H54 (cell line): ENCODE data around the gene SOHLH1.
A peak's percentile ranks its signal among the peaks of the same experiment; 100 is the strongest.

ENCODE experiments used
- DNase-seq: peaks from one replicate; pipeline ENCODE4 v3.0.0; 2011; ENCODE audit warnings: low spot score, mixed read lengths; ENCODE audit not compliant: insufficient read length
- FAIRE-seq: peaks from 3 replicates; lab custom pipeline; 2011; peaks lifted over from hg19 to GRCh38; lab: Jason Lieb, UNC
- POLR2A ChIP-seq: IDR thresholded peaks from 2 replicates; pipeline ENCODE4 v1.6.1; 2011; ENCODE audit warnings: low read depth, mild to moderate bottlenecking, low read length

Gene SOHLH1, protein sequence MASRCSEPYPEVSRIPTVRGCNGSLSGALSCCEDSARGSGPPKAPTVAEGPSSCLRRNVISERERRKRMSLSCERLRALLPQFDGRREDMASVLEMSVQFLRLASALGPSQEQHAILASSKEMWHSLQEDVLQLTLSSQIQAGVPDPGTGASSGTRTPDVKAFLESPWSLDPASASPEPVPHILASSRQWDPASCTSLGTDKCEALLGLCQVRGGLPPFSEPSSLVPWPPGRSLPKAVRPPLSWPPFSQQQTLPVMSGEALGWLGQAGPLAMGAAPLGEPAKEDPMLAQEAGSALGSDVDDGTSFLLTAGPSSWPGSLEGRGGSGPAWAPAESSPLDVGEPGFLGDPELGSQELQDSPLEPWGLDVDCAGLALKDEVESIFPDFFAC

DNA sequence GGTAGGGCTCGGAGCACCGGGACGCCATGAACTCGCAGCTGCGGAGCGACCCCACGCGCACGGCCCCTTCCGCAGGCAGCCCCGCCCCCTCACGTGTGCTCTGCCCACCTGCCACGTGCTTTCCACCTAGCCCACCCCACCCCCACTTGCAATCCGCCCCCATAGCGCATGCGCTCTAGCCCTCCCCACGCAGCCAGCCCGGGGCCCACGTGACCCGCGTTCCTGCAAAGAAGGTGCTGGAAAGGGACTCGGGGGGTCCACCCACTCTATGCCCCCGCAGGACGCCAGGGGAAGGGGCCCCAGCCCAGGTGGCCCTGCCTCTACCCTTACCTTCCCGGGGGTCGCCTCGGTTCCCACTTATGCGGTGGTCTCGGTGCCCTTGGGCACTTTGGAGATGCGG lies at the start of gene SOHLH1:
TSS of gene SOHLH1 (minus strand) at position 42 of the 400 bp plus-strand sequence. CDS start at position 28, 14 bp downstream.
- TF ChIP-seq POLR2A: no peak
- FAIRE-seq: no peak
- DNase-seq: no peak

DNA sequence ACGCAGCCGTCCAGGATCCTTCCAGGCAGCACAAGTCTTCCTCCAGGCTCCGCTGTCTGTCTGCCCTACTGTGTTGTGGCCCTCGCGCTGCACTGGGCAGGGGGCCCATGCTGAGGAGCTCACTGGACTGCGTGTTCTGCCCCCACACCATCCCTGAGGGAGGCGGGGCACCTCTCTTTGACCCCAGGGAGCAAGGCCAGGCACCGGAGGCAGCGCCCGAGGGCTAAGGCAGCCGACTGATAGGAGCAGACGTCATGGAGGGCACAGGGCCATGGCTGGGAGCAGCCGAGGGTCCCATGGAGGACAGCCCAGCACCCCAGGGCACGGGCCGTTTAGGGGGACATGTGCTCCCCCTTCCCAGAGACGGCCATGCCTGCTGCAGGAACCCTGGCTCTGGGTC lies 49.4 kb upstream of the SOHLH1 start:
- DNase-seq (no peak), FAIRE-seq (no peak)
- TF ChIP-seq POLR2A: no peak

DNA sequence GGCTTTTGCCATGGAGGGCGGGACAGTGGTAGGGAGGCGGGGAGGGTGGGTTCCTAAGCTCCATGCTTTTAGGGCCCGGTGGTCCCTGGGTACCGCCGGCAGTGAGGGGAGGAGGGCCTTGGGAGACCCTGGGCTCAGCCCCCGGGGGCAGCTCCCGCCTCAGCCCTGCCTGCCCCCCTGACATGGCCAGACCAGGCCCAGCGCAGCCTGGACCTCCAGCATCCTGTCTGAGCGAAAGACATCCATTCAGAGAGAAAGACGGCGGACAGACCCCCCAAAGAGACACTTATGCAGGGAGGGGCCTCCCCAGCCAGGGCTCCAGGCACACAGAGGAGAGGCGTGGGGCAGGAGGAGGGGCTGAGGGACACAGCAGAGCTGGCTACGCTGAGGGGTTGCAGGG lies 48.0 kb upstream of the SOHLH1 start:
- FAIRE-seq (no peak), DNase-seq (no peak)
- TF ChIP-seq POLR2A: no peak

DNA sequence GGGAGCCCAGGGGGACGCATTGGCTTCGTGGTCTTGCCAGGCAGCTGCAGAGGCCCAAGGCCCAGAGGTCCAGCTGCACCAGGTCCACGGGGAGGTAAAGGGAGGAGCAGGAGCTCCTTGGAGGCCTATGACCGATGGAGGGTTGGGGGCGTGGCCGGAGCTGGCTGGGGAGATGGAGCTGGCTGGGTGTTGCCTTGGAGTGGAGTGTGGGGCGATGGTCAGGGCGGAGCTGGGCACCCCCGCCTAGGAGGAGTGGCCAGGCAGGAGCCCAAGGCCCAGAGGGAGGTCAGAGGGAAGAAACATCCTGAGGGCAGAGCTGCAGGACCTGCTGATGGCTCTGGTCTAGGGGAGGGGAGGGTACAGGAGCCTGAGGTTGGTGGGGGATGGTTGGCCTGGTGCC lies 47.3 kb upstream of the SOHLH1 start:
- DNase-seq (peak; percentile 44), FAIRE-seq (no peak)
- TF ChIP-seq POLR2A: no peak

DNA sequence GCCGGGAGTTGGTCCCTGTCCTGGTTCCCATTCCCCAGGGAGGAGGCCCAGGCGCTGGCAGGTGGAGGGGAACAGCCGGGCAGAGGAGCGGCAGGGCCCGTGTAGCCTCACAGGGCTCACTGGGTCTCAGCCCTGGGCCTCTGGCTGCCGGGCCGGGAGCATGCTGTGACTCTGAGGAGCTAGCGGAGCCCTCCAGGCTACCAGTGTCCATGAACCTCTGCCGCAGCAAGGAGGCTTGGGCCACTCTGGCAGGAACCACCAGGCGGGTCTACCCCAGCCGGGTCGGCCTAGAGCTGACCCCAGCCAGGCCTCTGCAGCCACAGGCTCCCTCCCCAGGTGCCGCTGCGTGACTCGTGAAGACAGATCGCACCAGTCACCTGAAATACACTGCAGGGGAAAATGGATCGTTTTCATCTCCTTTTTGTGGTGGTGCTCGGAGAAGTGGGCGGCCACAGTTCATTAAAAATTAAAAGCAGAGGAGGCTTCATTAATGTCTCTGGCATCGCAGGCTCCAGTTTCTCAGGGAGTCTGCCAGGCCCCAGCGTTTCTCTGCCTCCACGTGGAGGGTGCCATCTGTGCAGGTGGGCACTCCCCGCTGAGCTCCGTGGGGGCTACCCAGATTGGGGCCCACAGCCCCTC lies 46.5 kb upstream of the SOHLH1 start:
- FAIRE-seq (no peak), DNase-seq (no peak)
- TF ChIP-seq POLR2A: no peak

DNA sequence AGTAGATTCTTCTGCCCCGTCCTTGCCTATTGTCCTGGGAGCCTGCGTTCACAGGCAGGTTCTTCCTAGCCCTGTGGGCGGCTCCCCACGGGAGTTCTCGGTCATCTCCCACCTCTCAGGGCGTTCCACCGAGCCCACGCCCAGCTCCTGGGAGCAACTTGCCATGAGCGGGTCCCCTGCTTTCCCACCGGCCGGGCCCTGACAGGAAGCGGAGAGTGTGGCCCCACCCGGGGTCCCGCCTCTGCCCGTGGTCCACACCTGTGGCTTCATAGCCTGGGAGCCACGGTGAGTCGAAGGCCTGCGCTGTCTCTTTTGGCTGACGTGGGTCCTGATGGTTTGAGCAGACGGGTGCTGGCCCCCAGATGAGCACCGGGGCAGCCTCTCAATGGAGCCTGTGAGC lies 45.9 kb upstream of the SOHLH1 start:
- FAIRE-seq (no peak), DNase-seq (no peak)
- TF ChIP-seq POLR2A: no peak

DNA sequence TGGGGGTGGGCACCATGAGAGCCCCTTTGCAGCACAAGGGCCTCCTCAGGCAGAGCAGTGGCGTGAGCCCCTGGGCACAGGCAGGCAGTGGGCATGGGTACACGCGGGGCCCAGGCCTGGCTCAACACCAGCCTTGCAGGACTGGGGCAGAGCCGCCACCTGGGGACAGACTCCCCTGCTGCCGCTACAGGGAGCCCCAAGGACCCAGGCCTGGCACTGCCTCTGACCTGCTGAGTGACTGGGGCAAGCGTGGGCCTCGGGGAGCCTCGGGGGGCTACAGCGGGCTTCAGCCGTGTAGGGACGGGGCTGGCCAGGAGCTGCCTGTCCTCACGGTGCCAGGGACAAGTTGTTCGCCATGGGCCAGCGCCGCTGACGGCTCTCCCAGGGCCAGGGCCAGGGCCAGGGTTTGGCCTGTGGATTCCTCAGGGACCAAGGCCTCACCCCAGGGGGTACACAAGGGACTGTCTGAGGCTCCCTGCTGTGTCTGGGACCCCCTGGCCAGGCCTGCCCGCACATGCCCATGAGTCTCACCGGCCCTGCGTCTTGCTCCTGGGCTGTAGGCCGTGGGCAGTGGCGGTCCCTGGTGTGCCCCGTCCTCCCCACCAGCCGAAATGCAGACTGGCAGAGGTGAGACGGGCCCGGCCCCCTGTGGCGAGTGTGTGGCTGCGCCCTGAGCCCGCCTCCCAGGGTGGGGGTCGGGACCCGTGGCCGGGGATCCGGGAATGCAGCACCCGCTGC lies 45.2 kb upstream of the SOHLH1 start:
- DNase-seq: no peak
- FAIRE-seq: no peak
- no peak for TF ChIP-seq POLR2A

DNA sequence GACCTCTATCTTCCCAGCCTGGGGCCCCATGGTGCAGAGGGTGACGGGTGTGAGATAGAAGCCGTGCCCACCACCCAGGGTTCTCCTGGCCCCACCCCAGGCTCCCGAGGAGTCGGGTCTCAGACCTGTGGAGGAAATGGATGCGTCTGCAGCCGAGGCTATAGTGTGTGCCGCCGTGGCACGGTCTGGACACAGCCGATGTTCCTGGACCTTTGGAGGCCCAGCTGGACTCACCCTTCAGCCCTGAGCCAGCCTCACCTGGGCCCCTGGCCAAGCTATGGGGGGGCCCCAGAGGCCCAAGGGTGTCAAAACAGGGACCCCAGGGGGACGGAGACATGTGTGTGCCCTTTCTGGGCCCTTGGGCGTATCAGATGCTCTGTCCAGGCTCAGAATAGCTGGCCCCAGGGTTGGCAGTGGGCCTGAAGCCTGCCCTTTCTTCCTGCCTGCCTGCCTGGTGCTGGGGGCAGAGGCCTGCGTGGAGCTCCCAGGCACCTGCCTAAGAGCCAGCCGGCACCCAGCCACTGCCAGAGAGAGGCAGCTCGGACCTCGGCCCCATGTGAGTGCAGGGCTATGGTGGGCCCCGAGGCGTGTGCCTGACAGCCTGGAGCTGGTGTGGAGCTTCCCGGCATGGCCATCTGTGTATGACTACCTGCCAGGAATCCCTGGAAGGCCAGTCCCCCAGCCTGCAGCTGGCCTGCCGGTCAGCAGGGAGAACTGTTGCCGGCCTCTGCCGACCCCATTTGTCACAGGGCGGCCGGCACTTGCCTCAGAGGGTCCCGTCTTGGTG lies 44.5 kb upstream of the SOHLH1 start:
- no peak for FAIRE-seq
- no peak for TF ChIP-seq POLR2A
- DNase-seq: no peak

DNA sequence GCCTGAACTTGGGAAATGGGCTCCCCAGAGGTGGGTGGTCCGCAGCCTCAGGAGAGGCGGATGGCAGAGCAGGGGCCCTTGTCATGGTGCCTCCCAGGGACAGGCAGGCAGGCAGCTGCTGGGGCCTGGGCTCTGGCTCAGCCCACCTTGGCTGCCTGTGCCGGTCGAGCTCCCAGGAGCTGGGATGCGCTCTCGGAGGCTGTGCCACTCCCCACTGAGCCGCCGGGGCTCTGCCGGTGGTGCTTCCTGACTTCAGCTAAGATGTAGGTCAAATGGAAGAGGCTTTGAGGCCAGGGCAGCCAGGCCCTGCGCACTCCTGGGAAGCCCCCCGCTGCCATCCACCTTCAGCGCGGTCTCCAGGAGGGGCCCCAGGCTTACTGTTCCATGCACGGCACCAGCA lies 43.7 kb upstream of the SOHLH1 start:
- TF ChIP-seq POLR2A: no peak
- DNase-seq (no peak), FAIRE-seq (no peak)

DNA sequence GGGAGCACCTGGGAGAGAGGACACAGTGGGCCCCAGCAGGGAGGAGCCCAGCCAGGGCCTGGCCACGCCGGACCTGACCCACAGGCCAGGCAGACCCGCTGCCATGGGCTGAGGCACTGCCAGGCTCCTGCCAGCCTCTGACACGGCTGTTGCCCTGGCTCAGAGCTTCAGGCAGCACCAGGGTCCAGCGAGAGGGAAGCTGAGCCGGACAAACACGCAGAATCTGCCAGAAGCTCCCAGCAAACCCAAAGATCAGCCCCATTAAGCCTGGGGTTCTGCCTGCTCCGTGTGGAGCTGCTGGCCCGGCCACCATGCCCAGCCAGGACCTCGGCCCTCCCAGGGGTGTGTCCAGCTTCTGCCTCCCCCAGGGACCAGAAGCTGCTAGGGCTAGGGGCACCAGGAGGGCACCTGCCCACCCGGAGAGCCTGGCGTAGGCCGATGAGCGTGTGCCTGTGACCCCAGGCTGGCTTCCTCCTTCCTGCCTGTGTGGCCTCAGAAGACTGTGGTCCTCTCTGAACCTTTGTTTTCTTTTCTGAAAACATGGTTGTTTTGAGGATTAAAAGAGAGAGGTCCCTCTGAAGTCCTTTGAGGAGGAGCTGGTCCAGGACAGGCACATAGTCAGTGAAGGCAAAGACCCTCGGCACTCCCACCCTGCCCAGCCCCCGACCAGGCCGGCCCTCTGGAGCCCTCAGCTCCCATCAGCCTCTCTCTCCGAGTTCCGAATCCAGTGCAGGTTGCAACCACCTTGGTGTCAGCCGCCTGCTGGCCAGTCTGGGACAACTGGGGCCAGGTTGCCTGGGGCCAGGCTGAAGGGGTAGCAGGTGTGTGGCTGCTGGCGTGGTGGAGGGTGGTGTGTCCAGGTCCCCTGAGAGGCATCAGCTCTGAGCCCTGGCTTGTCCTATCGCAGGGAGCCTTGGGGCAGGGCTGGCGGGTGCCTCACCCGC lies 42.3 kb upstream of the SOHLH1 start:
- TF ChIP-seq POLR2A: no peak
- DNase-seq: no peak
- FAIRE-seq: no peak

DNA sequence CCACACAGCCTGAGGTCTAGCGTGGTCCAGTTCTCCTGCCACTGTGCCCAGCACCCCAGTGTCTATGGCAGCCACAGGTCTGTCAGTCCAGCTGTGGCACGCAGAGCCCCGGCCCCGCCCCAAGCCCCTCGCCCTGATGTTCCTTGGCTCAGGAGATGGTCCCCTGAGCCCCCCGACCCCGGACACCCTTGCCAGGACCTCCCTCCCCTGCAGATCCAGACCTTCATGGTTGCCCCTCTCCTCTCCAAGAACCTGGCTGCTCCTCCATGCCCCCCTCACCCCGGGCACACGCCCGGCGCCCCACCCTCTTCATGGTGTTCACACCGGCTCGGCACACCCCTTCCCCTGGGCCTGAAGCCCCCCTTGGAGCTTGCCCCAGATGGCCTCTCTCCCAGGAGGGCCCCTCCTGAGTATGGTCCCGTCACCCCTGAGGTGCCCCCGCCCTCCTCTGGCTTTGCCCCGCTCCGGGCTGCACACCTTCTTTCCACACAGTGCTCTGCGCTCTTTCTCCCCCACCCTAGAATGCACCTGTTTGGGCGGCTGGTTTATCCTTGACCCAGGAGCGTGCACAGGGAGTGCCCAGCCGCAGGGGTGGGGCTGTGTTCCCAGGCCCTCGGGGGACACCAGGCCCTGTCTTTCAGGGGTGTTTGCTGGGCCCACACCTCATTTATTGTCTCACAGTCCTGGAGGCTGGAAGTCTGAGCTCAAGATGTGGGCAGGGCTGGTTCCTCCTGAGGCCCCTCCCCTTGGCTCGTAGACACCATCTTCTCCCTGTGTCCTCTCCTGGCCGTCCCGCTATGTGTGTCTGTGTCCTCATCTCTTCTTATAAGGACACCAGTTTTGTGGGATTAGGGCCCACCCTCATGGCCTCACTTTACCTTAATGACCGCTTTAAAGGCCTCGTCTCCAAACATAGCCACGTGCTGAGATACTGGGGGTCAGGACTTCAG lies 40.3 kb upstream of the SOHLH1 start:
- no peak for TF ChIP-seq POLR2A
- DNase-seq: no peak
- no peak for FAIRE-seq

DNA sequence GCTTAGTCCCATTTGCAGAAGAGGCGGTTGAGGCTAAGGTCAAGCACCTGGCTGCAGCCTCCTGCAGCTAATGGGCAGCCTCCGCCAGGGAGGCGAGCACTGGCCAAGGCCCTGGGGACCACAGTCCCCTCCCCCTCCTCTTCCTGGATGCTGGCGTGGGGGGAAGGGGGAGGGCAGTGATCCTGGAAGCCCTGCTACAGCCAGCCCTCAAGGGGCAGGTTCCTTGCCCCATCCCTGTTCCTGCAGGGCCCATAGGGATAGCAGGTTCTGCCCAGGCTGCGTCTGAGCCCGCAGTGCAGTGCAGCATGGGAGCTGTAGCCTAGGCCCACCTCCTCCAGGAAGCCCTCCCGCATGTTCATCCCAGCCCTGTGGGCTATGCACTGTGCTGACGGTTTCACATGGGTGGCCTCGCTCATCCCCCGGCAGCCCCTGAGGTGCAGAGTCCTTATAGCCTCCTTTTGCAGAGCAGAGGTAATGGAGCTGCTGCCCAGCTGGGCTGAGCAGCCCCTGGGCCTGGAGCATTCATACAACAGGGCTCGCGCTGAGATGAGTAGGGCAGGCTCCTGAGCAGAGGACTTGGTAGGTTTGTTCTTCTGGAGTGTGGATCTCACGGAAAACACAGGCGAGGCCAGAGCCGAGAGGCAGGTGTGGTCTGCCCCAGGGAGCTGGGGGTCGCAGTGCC lies 38.7 kb upstream of the SOHLH1 start:
- no peak for TF ChIP-seq POLR2A
- DNase-seq (no peak), FAIRE-seq (no peak)
